GM12878 (cell line): ENCODE results near the gene TMEM132D. TPM values are rescaled to one million over a fixed set of nuclear protein-coding genes. Genes with fewer than 3 reads are reported as not detected.

Experiments used
- ATAC-seq: fragments of 200-7000 bp; cut with Tn5 transposase; 3 replicates; pipeline ENCODE4 v1.9.1; 2020; ENCODE audit warnings: mild to moderate bottlenecking, moderate library complexity
- BruUV-seq: library from RNA; stranded (reverse); fragments of 400-500 nt; replicated peaks from 2 replicates; lab custom pipeline; 2021; lab: Mats Ljungman, UMichigan
- CTCF ChIA-PET: fragments of 300-600 bp; sonication (Branson Sonifier 250); formaldehyde crosslinking; extraction: SDS; loops from one replicate; lab custom pipeline; 2021; ENCODE audit warnings: inconsistent platforms; lab: Yijun Ruan, JAX
- POLR2A ChIA-PET: fragments of 350-600 bp; formaldehyde crosslinking; extraction: SDS; loops from one replicate; lab custom pipeline; 2021; ENCODE audit warnings: inconsistent platforms; lab: Charles Lee
- RAD21 ChIA-PET: fragments of 300-600 bp; sonication (Branson Sonifier 250); formaldehyde crosslinking; loops from one replicate; lab custom pipeline; 2023; ENCODE audit warnings: antibody characterized with exemption; ENCODE audit not compliant: unreplicated experiment; lab: Charles Lee
- SMC1A ChIA-PET: fragments of 300-600 bp; sonication (Branson Sonifier 250); formaldehyde crosslinking; loops from one replicate; lab custom pipeline; 2023; ENCODE audit not compliant: unreplicated experiment, uncharacterized antibody; lab: Charles Lee
- DNase-seq: peaks from one replicate; pipeline ENCODE4 v3.0.0-alpha.2; 2011; ENCODE audit warnings: low read depth, low spot score
- FAIRE-seq: peaks from 3 replicates; lab custom pipeline; 2011; peaks lifted over from hg19 to GRCh38; lab: Jason Lieb, UNC
- H2AFZ ChIP-seq: 2 replicates; pipeline ENCODE4 v1.6.0; 2011; ENCODE audit warnings: low read depth, low read length, control low read depth; ENCODE audit not compliant: control insufficient read depth
- H3K27ac ChIP-seq: 2 replicates; pipeline ENCODE4 v1.5.1; 2011; ENCODE audit warnings: control low read depth; ENCODE audit not compliant: control insufficient read depth, insufficient read depth
- H3K27me3 ChIP-seq, 2 experiments: replicated peaks in 1 of 2; 2 replicates each; pipeline versions ENCODE4 v1.6.0 to v1.6.1; 2011; ENCODE audit warnings: low read length in 1 of 2; ENCODE audit not compliant: control insufficient read depth in 2 of 2, insufficient read depth in 2 of 2
- H3K36me3 ChIP-seq, 2 experiments: 2 replicates each; pipeline ENCODE4 v1.5.1; 2011; ENCODE audit warnings: low read length in 1 of 2; ENCODE audit not compliant: control insufficient read depth in 2 of 2, insufficient read depth in 2 of 2
- H3K4me1 ChIP-seq: 2 replicates; pipeline ENCODE4 v1.6.1; 2011; ENCODE audit warnings: mild to moderate bottlenecking, low read length, moderate library complexity, mixed read lengths; ENCODE audit not compliant: control insufficient read depth, insufficient read depth
- H3K4me2 ChIP-seq: 2 replicates; pipeline ENCODE4 v1.6.0; 2011; ENCODE audit warnings: control low read depth; ENCODE audit not compliant: control insufficient read depth, insufficient read depth
- H3K4me3 ChIP-seq: fragments of 200-600 bp; sonication (generic); 2 replicates; pipeline ENCODE4 v1.5.1; 2016
- H3K79me2 ChIP-seq: 2 replicates; pipeline ENCODE4 v1.6.0; 2011; ENCODE audit warnings: low read length; ENCODE audit not compliant: control insufficient read depth, insufficient read depth
- H3K9ac ChIP-seq: 2 replicates; pipeline ENCODE4 v1.8.0; 2011; ENCODE audit warnings: low read length, control low read depth, mixed read lengths; ENCODE audit not compliant: control insufficient read depth, insufficient read depth
- H3K9me3 ChIP-seq: replicated peaks from 3 replicates; pipeline ENCODE4 v1.5.1; 2011; ENCODE audit warnings: mild to moderate bottlenecking, low read length; ENCODE audit not compliant: control insufficient read depth, insufficient read depth
- H4K20me1 ChIP-seq: 2 replicates; pipeline ENCODE4 v1.6.0; 2011; ENCODE audit not compliant: control insufficient read depth, insufficient read depth
- BCLAF1 ChIP-seq: fragments of 450-650 bp; IDR thresholded peaks from 2 replicates; pipeline ENCODE4 v1.6.1; 2017; ENCODE audit warnings: antibody characterized with exemption, mild to moderate bottlenecking, moderate library complexity
- E2F4 ChIP-seq: IDR thresholded peaks from 2 replicates; pipeline ENCODE4 v1.6.1; 2012; ENCODE audit warnings: low read depth, low read length, improper control_type of control experiment
- EGR1 ChIP-seq, 2 experiments: IDR thresholded peaks; 1 replicate in 1 of 2; 2 replicates in 1 of 2; pipeline ENCODE4 v1.6.1; 2011 to 2012; ENCODE audit warnings: low read depth in 2 of 2, low read length in 2 of 2, borderline replicate concordance in 1 of 2, mild to moderate bottlenecking in 1 of 2, moderate library complexity in 1 of 2
- EP300 ChIP-seq, 2 experiments: fragments of 150-350 bp in 1 of 2; IDR thresholded peaks; 2 replicates each; pipeline ENCODE4 v1.6.1; 2011 to 2012; ENCODE audit warnings: low read depth in 2 of 2, low read length in 2 of 2, borderline replicate concordance in 1 of 2, improper control_type of control experiment in 1 of 2, inconsistent platforms in 1 of 2; ENCODE audit not compliant: control insufficient read depth in 1 of 2
- ESRRA ChIP-seq: IDR thresholded peaks from 2 replicates; pipeline ENCODE4 v1.6.1; 2012; ENCODE audit warnings: mild to moderate bottlenecking, low read length, improper control_type of control experiment
- HDAC2 ChIP-seq: fragments of 200-600 bp; sonication (generic); IDR thresholded peaks from 2 replicates; pipeline ENCODE4 v1.6.1; 2017
- HDAC6 ChIP-seq: fragments of 200-600 bp; sonication (generic); IDR thresholded peaks from one replicate; pipeline ENCODE4 v1.8.0; 2017; ENCODE audit warnings: antibody characterized with exemption; ENCODE audit not compliant: unreplicated experiment
- JUNB ChIP-seq: IDR thresholded peaks from 2 replicates; pipeline ENCODE4 v1.6.1; 2016; ENCODE audit warnings: antibody characterized with exemption, mild to moderate bottlenecking
- MYC ChIP-seq: IDR thresholded peaks from 2 replicates; pipeline ENCODE4 v1.6.1; 2011; ENCODE audit warnings: mild to moderate bottlenecking, low read length, moderate library complexity, inconsistent platforms; ENCODE audit not compliant: insufficient read depth, insufficient replicate concordance, insufficient read length, severe bottlenecking
- PAX8 ChIP-seq: fragments of 450-650 bp; IDR thresholded peaks from 2 replicates; pipeline ENCODE4 v1.6.1; 2017; ENCODE audit warnings: mild to moderate bottlenecking, moderate library complexity
- POLR2AphosphoS5 ChIP-seq: IDR thresholded peaks from 2 replicates; pipeline ENCODE4 v1.6.1; 2011; ENCODE audit warnings: mild to moderate bottlenecking, low read length, inconsistent platforms
- RAD51 ChIP-seq: fragments of 450-650 bp; IDR thresholded peaks from 2 replicates; pipeline ENCODE4 v1.6.1; 2016; ENCODE audit warnings: moderate library complexity, mild to moderate bottlenecking, inconsistent platforms
- RELA ChIP-seq: fragments of 450-650 bp; IDR thresholded peaks from 2 replicates; pipeline ENCODE4 v1.8.0; 2014; ENCODE audit warnings: borderline replicate concordance; ENCODE audit not compliant: partially characterized antibody
- RFX5 ChIP-seq: IDR thresholded peaks from 2 replicates; pipeline ENCODE4 v1.6.1; 2011; ENCODE audit warnings: low read depth, low read length, improper control_type of control experiment
- YY1 ChIP-seq: IDR thresholded peaks from 2 replicates; pipeline ENCODE4 v1.6.1; 2011; ENCODE audit warnings: low read depth, mild to moderate bottlenecking, low read length
- WGBS: methylation state at CpG from one replicate; pipeline ENCODE4 v1.1.6; 2016; ENCODE audit warnings: low lambda C conversion rate; ENCODE audit not compliant: insufficient replicate concordance, insufficient coverage; ENCODE audit errors: missing lambda C conversion rate; 5-methylcytosine and 5-hydroxymethylcytosine counted together
- in situ Hi-C: fragments of 300-500 bp; cut with MboI; formaldehyde crosslinking; loops from 9 replicates; pipeline ENCODE4 v1.14.3; 2018; ENCODE audit warnings: mixed read lengths
- intact Hi-C: fragments of 100-400 bp; cut with micrococcal nuclease; formaldehyde crosslinking; loops from one replicate; pipeline ENCODE4 v1.14.2; 2022; ENCODE audit not compliant: unreplicated experiment
- polyA plus RNA-seq, 11 experiments: library from polyadenylated mRNA; depleted of rRNA in 4 of 11; unstranded in 6 of 11; stranded (reverse) in 5 of 11; fragments of >200 nt; fragmentation: Nextera tagmentation in 4 of 11; fragmentation: Illumina TruSeq in 1 of 11; extraction: Ambion mirVana in 4 of 11; extraction: Trizol in 1 of 11; gene quantifications; 1 replicate in 1 of 11; 2 replicates in 10 of 11; pipeline versions ENCODE4 v1.2.1 to v1.2.3, GENCODE V29; 2011 to 2016; ENCODE audit warnings: inconsistent platforms in 2 of 11, missing spikeins in 2 of 11, low read depth in 1 of 11
- total RNA-seq, 4 experiments: library from RNA; depleted of rRNA in 3 of 4; stranded (reverse); fragments of >200 nt in 3 of 4; fragmentation: Illumina TruSeq in 1 of 4; extraction: Trizol in 1 of 4; gene quantifications; 2 replicates each; pipeline versions ENCODE4 v1.2.1 to v1.2.3, GENCODE V29; 2013 to 2021

TMEM132D gene
- total and polyA plus RNA-seq, 10 of the 15 experiments (the other 5 are each of a cell fraction or from before 2014, with no cell fraction given), result under 0.01 to 0.12 (median 0.02) TPM; not detected in 3

GRCh38 chr12:129208566-129208965, 695.3 kb downstream of the TMEM132D start:
- FAIRE-seq, result no peak
- CTCF ChIA-PET, result no interaction called here
- intact Hi-C loops, result no loop called here
- no peaks in the 10 kb centered on the region; the same call in 2 of the 3 replicates for H3K9me3 ChIP-seq
- POLR2A ChIA-PET, result no interaction called here
- SMC1A ChIA-PET, result no interaction called here
- H3K4me2 ChIP-seq, result no peak overlapping the region
- no peak overlapping the region for H3K4me3 ChIP-seq
- no peak for TF ChIP-seq EP300 (IDR thresholded peaks at IDR 0.05; ENCODE audit: borderline replicate concordance in 1 of 2, control insufficient read depth in 1 of 2, low read depth in 2 of 2, low read length in 2 of 2)
- TF ChIP-seq, all 136 proteins: peak for 0
- no peaks in the 10 kb centered on the region for H3K36me3 ChIP-seq
- no peak for ATAC-seq
- H4K20me1 ChIP-seq, result no peaks in the 10 kb centered on the region
- H3K4me1 ChIP-seq, result no peaks in the 10 kb centered on the region
- in situ Hi-C loops, result no loop called here
- WGBS, result 32% methylated on average over 9 of the region's 9 CpGs
- H3K27ac ChIP-seq, result no peak overlapping the region
- DNase-seq, result no peak
- no peak overlapping the region for H3K9ac ChIP-seq
- no TSS peak for BruUV-seq
- no peaks in the 10 kb centered on the region for H3K79me2 ChIP-seq
- H3K27me3 ChIP-seq, result no peaks in the 10 kb centered on the region; a peak in 1 of 4 replicates
- RAD21 ChIA-PET, result no interaction called here
- H2AFZ ChIP-seq, result no peak overlapping the region

DNA sequence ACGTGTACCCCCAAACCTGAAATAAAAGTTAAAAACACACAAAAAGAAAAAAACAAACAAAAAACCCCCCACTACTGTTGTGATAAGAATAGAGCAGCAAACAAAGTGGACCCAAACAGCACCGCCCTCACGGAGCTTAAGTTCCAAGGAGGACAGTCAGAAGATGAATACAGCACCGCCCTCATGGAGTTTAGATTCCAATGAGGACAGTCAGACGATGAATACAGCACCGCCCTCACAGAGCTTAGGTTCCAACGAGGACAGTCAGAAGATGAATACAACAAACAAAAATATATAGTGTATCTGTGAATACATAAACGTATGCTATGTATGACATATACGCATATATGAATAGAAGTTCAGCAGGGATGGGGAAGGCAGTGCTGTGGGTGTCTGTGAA, 696.7 kb downstream of the TMEM132D start:
- BruUV-seq, result no TSS peak
- Histone ChIP-seq H3K4me3 (no peak overlapping the region), H3K79me2 (no peaks in the 10 kb centered on the region)
- 43% methylated on average over 9 of the region's 9 CpGs for WGBS
- intact Hi-C loops, result no loop called here
- no peak for TF ChIP-seq JUNB
- TF ChIP-seq RAD51, result no peak
- TF ChIP-seq PAX8, result no peak
- no peak for TF ChIP-seq ESRRA
- no peak for TF ChIP-seq HDAC2
- no peak for TF ChIP-seq POLR2AphosphoS5
- TF ChIP-seq YY1, result no peak
- TF ChIP-seq HDAC6, result no peak
- no peak for TF ChIP-seq RELA
- TF ChIP-seq BCLAF1, result no peak
- TF ChIP-seq RFX5, result no peak
- no peak for TF ChIP-seq E2F4
- no peak for TF ChIP-seq EGR1 (IDR thresholded peaks at IDR 0.05; ENCODE audit: borderline replicate concordance in 1 of 2, low read depth in 2 of 2, low read length in 2 of 2)
- TF ChIP-seq MYC, result no peak
- TF ChIP-seq, all 136 proteins: peak for 0
- DNase-seq (no peak), FAIRE-seq (no peak), ATAC-seq (no peak)
- no peaks in the 10 kb centered on the region for H3K36me3 ChIP-seq
- no peak overlapping the region for H3K9ac ChIP-seq
- no peak overlapping the region for H3K27ac ChIP-seq
- no peak overlapping the region for H2AFZ ChIP-seq
- H3K27me3 ChIP-seq, result no peaks in the 10 kb centered on the region; a peak in 1 of 4 replicates
- no peaks in the 10 kb centered on the region for H3K4me1 ChIP-seq
- SMC1A ChIA-PET, result no interaction called here
- no peak overlapping the region for H3K4me2 ChIP-seq
- in situ Hi-C loops, result no loop called here
- no peaks in the 10 kb centered on the region for H3K9me3 ChIP-seq
- no peaks in the 10 kb centered on the region for H4K20me1 ChIP-seq
- POLR2A ChIA-PET, result interaction anchor here (0.6 kb wide), 1 partner anchor 453 kb away, joined by 6 read pairs; no protein-coding TSS in a partner anchor
- RAD21 ChIA-PET, result no interaction called here
- CTCF ChIA-PET, result no interaction called here
